HG02623 (cell line): Measurements from ENCODE around the gene POLR1G.
"Not testable (repeated sequence)": the region's sequence is repeated elsewhere in the genome, so short reads cannot be mapped to it uniquely, and the experiment has no call there.

Experiments used
- ATAC-seq: cut with Tn5 transposase; IDR thresholded peaks from one replicate; pipeline ENCODE4 v1.9.1; 2021; ENCODE audit warnings: moderate library complexity; ENCODE audit not compliant: unreplicated experiment

Gene POLR1G

GRCh38 chr19:45395821-45396617, 10.4 kb upstream of the POLR1G start:
- no peak for ATAC-seq

- ATAC-seq, result no peak
These were observed 6.3 kb upstream of the POLR1G start for GRCh38 chr19:45400192-45400591.

- no peak for ATAC-seq
These were observed 4.6 kb upstream of the POLR1G start for GRCh38 chr19:45401815-45402214.

GRCh38 chr19:45402298-45403061, 4.0 kb upstream of the POLR1G start:
- no peak for ATAC-seq

- no peak for ATAC-seq
These were observed 3.2 kb upstream of the POLR1G start for GRCh38 chr19:45403272-45403671.

- ATAC-seq, result no peak
These were observed 2.5 kb upstream of the POLR1G start for GRCh38 chr19:45403781-45404556.

GRCh38 chr19:45404557-45405434, 1.6 kb upstream of the POLR1G start, which contains the start of gene PPP1R13L:
TSS of gene PPP1R13L (minus strand) at chr19:45405069. CDS start at chr19:45398318, 6,751 bp downstream.
- no peak for ATAC-seq

GRCh38 chr19:45405435-45406225, 814 bp upstream of the POLR1G start:
- peak; percentile 32 for ATAC-seq

- ATAC-seq, result no peak
These were observed 589 bp downstream of the POLR1G start for GRCh38 chr19:45407091-45407375.

- not testable (repeated sequence) for ATAC-seq
These were observed 1.1 kb downstream of the POLR1G start for GRCh38 chr19:45407585-45407984.

GRCh38 chr19:45408121-45408520, 1.7 kb downstream of the POLR1G start:
- ATAC-seq, result no peak

- no peak for ATAC-seq
These were observed 2.5 kb downstream of the POLR1G start for GRCh38 chr19:45408830-45409556.

GRCh38 chr19:45409557-45409920, 3.1 kb downstream of the POLR1G start:
- no peak for ATAC-seq

- not testable (repeated sequence) for ATAC-seq
These were observed 3.9 kb downstream of the POLR1G start for GRCh38 chr19:45410330-45410729.

- no peak for ATAC-seq
These were observed 7.1 kb downstream of the POLR1G start for GRCh38 chr19:45413497-45413896.

GRCh38 chr19:45414468-45414867, 8.0 kb downstream of the POLR1G start:
- no peak for ATAC-seq

GRCh38 chr19:45417151-45417550, 10.7 kb downstream of the POLR1G start:
- no peak for ATAC-seq

GRCh38 chr19:45418802-45419201, 12.4 kb downstream of the POLR1G start:
- ATAC-seq, result no peak

GRCh38 chr19:45419396-45419795, 13.0 kb downstream of the POLR1G start:
- peak; percentile 63 for ATAC-seq
